NCI-H187 (cell line): ENCODE results near the gene RASAL2.
"Not testable (repeated sequence)": the region's sequence is repeated elsewhere in the genome, so short reads cannot be mapped to it uniquely, and the experiment has no call there.

Experiments
- DNase-seq, 2 experiments: peaks; one replicate each; lab custom pipeline; 2025; lab: John Stamatoyannopoulos, UW

The RASAL2 gene

GRCh38 chr1:178119628-178120027 lies 25.7 kb downstream of the RASAL2 start:
- no peak for DNase-seq

- no peak for DNase-seq
These were observed 26.2 kb downstream of the RASAL2 start for GRCh38 chr1:178120088-178120487.

- not testable (repeated sequence) for DNase-seq
These were observed 26.7 kb downstream of the RASAL2 start for GRCh38 chr1:178120520-178121052.

- DNase-seq = no peak
These were observed 28.0 kb downstream of the RASAL2 start for GRCh38 chr1:178121883-178122282.

GRCh38 chr1:178122283-178122682 lies 28.4 kb downstream of the RASAL2 start:
- no peak for DNase-seq

- no peak for DNase-seq
These were observed 30.2 kb downstream of the RASAL2 start for GRCh38 chr1:178124115-178124514.

- DNase-seq = no peak
These were observed 32.4 kb downstream of the RASAL2 start for GRCh38 chr1:178126261-178126660.

- no peak for DNase-seq
These were observed 32.9 kb downstream of the RASAL2 start for GRCh38 chr1:178126741-178127185.

GRCh38 chr1:178127482-178128191 lies 33.7 kb downstream of the RASAL2 start:
- no peak for DNase-seq

- DNase-seq = no peak
These were observed 39.5 kb downstream of the RASAL2 start for GRCh38 chr1:178133239-178133989.

GRCh38 chr1:178134061-178134460 lies 40.2 kb downstream of the RASAL2 start:
- no peak for DNase-seq

GRCh38 chr1:178137238-178137637 lies 43.3 kb downstream of the RASAL2 start:
- DNase-seq = no peak

GRCh38 chr1:178142806-178143205 lies 48.9 kb downstream of the RASAL2 start:
- DNase-seq = no peak

- no peak for DNase-seq
These were observed 50.1 kb downstream of the RASAL2 start for GRCh38 chr1:178143730-178144690.

- no peak for DNase-seq
These were observed 51.7 kb downstream of the RASAL2 start for GRCh38 chr1:178145605-178146004.

- no peak for DNase-seq
These were observed 52.5 kb downstream of the RASAL2 start for GRCh38 chr1:178146436-178146835.

GRCh38 chr1:178150610-178151009 lies 56.7 kb downstream of the RASAL2 start:
- no peak for DNase-seq

GRCh38 chr1:178151831-178152230 lies 57.9 kb downstream of the RASAL2 start:
- DNase-seq = no peak

GRCh38 chr1:178155481-178156255 lies 61.8 kb downstream of the RASAL2 start:
- no peak for DNase-seq

- no peak for DNase-seq
These were observed 67.0 kb downstream of the RASAL2 start for GRCh38 chr1:178160736-178161475.
